Measurements from ENCODE around the gene TEX19.

DNA sequence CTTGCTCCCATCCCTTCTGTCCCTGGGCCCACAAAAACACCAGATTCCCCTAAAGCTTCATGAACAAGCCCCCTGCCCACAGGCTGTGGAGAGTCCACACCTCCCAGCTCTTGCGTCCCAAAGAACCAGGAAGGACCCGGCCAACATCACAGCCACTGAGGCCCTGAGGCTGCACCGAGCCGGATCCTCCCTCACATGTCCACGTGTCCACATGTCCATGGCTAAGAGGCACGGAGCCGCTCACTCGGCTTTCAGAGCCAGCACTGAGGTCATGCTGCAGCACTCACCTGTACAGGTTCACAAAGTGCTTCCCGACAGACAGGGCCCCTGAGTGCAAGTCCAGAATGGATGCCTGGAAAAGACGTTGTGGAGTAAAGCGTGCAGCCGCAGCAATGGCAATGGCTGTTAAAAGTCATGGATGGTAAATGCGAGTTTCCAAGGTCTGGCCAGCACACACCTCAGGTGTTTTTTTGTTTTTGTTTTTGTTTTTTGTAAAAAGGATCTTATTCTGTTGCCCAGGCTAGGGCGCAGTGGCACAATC is 47.2 kb downstream of the TEX19 start:
- TF ChIP-seq, protein P1, sequence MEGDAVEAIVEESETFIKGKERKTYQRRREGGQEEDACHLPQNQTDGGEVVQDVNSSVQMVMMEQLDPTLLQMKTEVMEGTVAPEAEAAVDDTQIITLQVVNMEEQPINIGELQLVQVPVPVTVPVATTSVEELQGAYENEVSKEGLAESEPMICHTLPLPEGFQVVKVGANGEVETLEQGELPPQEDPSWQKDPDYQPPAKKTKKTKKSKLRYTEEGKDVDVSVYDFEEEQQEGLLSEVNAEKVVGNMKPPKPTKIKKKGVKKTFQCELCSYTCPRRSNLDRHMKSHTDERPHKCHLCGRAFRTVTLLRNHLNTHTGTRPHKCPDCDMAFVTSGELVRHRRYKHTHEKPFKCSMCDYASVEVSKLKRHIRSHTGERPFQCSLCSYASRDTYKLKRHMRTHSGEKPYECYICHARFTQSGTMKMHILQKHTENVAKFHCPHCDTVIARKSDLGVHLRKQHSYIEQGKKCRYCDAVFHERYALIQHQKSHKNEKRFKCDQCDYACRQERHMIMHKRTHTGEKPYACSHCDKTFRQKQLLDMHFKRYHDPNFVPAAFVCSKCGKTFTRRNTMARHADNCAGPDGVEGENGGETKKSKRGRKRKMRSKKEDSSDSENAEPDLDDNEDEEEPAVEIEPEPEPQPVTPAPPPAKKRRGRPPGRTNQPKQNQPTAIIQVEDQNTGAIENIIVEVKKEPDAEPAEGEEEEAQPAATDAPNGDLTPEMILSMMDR (IDR thresholded peaks at IDR 0.05; ENCODE audit: control extremely low read depth in 1 of 3, insufficient read depth in 1 of 3, low read depth in 1 of 3, low read length in 3 of 3), result no peak
- TF ChIP-seq TBP (IDR thresholded peaks at IDR 0.05; ENCODE audit: low read depth, low read length) (no peak), TEAD4 (IDR thresholded peaks at IDR 0.05; ENCODE audit: low read depth, low read length) (no peak), HDAC2 (IDR thresholded peaks at IDR 0.05; ENCODE audit: borderline replicate concordance in 1 of 2, low read depth in 2 of 2, low read length in 2 of 2) (no peak), POLR2A (IDR thresholded peaks at IDR 0.05; ENCODE audit: control extremely low read depth in 1 of 2, low read depth in 2 of 2, low read length in 2 of 2) (no peak), RXRA (IDR thresholded peaks at IDR 0.05; ENCODE audit: insufficient read depth, low read depth, low read length) (no peak), ZNF274 (IDR thresholded peaks at IDR 0.05; ENCODE audit: borderline replicate concordance, extremely low read depth, low read length) (no peak), CREB1 (IDR thresholded peaks at IDR 0.05) (no peak)
